ENCODE results near the gene NTM. TPM values are rescaled to one million over a fixed set of nuclear protein-coding genes. Genes with fewer than 3 reads are reported as not detected.

NTM gene
- total RNA-seq, 4 donors from 2014 or later: 1.4 to 5.7 TPM; not detected in 2

DNA sequence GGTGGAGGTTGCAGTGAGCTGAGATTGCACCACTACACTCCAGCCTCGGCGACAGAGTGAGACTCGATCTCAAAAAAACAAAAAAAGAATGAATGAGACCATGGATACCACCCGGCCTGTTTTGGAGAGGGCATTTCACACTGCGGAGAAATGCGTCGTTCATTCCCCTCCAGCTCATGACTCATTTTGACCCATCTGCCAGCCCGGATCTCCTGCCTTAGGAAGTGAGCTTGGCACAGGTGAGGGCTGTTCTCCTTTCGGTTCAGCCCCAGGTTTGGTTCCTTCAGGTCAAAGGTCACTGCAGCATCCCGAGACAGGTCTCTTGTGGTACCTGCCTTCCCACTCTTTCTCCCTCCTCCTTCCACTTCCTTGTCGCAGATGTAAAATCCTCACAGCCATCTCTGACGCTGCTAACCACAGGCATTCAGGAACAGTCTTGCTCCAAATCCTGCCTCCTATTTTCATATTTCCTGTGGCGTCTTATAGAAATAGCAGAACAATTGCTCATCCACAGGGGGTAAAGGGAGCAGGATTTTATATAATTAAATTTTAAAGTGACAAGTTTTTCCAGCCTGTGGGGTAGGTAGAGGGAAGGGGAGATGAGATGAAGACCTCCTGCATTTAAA is 517.9 kb downstream of the NTM start:
- DNase-seq: no peak
- intact Hi-C loops (cut with DNase I; ENCODE audit: low total_unique reads): no loop called here
- H3K9me3 ChIP-seq: no peaks in the 10 kb centered on the region
- no peak overlapping the region for H3K4me3 ChIP-seq
- H3K36me3 ChIP-seq: no peaks in the 10 kb centered on the region
- H3K27me3 ChIP-seq: no peaks in the 10 kb centered on the region
- no peak for TF ChIP-seq POLR2A (IDR thresholded peaks at IDR 0.05)
- H3K27ac ChIP-seq: no peak overlapping the region
- peaks cover 0 to 13% of the 10 kb centered on the region in 2 donors for H3K4me1 ChIP-seq

DNA sequence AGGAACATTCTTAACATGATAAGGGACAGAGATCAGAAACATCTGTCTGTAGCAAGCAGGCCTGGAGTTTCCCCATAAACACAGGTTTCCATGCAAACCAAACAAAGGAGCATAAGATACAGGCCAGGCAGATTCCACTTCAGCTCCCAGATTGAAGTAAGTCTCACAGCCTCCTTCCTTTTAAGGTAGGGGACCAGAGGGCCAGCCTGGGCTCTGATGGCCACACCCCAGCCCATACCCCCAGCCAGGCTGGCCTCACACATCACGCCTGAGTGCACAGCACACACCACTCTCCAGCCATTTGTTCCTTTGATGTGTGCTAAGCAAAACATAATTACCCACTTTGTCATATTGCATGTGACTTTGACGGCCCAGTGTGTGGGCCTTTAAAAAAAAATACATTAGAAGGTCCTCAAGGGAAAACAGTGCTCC is 518.7 kb downstream of the NTM start:
- Histone ChIP-seq H3K36me3 (no peaks in the 10 kb centered on the region), H3K27ac (no peak overlapping the region), H3K27me3 (no peaks in the 10 kb centered on the region), H3K4me1 (peaks cover 0 to 13% of the 10 kb centered on the region in 2 donors), H3K9me3 (no peaks in the 10 kb centered on the region), H3K4me3 (no peak overlapping the region)
- peak in 1 of 2 donors; percentile 28 for DNase-seq
- TF ChIP-seq, protein P1, sequence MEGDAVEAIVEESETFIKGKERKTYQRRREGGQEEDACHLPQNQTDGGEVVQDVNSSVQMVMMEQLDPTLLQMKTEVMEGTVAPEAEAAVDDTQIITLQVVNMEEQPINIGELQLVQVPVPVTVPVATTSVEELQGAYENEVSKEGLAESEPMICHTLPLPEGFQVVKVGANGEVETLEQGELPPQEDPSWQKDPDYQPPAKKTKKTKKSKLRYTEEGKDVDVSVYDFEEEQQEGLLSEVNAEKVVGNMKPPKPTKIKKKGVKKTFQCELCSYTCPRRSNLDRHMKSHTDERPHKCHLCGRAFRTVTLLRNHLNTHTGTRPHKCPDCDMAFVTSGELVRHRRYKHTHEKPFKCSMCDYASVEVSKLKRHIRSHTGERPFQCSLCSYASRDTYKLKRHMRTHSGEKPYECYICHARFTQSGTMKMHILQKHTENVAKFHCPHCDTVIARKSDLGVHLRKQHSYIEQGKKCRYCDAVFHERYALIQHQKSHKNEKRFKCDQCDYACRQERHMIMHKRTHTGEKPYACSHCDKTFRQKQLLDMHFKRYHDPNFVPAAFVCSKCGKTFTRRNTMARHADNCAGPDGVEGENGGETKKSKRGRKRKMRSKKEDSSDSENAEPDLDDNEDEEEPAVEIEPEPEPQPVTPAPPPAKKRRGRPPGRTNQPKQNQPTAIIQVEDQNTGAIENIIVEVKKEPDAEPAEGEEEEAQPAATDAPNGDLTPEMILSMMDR (IDR thresholded peaks at IDR 0.05): no peak
- no peak for TF ChIP-seq POLR2A (IDR thresholded peaks at IDR 0.05)
- intact Hi-C loops (cut with DNase I; ENCODE audit: low total_unique reads): no loop called here

DNA sequence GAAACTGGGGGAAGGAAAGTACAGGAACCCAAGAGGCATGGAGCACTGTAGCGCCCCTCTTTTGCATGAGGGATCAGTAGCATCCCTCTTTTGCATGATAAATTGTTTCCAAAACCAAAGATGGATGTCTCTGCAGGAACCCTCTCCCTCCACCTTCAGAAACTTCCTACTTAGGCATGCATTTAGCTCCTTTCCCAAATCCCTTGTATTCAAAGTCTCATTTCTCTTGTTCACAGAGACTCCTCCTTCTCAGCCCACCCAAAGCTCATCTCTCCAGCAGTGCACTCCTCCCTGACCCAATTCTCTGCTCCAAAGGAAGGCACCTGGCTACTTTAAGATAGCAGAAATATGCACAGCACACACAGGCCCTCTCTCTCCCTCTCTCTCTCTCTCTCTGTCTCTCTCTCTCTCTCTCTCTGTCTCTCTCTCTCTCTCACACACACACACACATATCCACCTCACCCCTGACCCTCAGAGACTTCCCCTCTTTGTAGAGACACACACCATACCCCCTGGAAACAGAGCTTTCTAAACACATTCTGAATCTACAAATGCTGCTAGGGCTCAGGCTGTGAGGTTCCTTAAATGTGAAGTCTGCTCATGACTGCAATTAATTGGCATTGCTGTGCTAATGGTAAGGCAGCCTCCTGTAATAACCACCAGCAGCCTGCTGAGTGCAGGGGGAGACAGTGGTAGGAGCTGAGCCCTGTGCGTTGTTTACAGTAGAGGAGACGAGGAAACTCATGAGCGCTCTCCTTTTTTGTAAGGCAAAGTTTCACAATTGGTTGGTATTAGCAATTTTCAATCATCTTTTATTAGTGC is 519.6 kb downstream of the NTM start:
- intact Hi-C loops (cut with DNase I; ENCODE audit: low total_unique reads): no loop called here
- H3K9me3 ChIP-seq: no peaks in the 10 kb centered on the region
- peaks cover 0 to 13% of the 10 kb centered on the region in 2 donors for H3K4me1 ChIP-seq
- H3K4me3 ChIP-seq: no peak overlapping the region
- H3K27me3 ChIP-seq: no peaks in the 10 kb centered on the region
- no peaks in the 10 kb centered on the region for H3K36me3 ChIP-seq
- no peak overlapping the region for H3K27ac ChIP-seq
- TF ChIP-seq, protein P1 (IDR thresholded peaks at IDR 0.05): no peak
- no peak for TF ChIP-seq POLR2A (IDR thresholded peaks at IDR 0.05)
- no peak for DNase-seq

DNA sequence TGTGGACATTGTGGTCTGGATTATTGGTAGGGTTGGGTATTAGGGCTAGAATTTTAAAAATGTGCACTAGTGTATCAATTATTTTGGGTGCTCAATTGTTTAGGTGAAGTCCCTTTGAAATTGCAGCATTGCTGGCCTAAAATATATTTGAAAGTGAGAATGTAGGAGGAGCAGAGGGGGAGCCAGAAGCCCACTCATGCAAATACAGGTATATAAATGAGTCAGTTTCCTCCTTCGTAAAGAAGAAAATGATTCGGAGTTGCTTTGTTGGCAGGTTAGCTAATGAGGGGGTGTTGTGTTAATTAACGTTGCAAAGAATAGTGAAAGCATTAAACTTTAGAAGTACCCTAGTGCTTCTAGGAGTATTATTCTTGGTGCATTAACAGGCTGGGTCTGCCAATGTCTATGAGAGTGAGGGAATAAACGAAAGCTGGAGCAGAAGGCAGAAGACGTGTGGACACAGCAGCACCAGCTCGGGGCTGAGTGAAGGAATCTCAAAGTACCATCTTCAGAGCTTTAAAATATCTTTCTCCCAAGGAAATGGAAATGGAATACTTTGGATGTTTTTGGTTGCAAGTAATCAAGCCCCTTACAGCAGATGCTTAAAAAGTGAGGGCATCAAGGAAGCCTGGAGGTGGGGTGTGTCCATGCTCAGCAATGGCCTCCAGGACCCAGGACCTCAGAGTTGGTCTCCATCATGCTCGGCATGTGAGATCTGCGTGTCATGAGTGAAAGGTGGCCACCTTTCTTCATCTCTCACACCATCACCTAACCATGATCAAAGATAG is 522.9 kb downstream of the NTM start:
- TF ChIP-seq POLR2A (IDR thresholded peaks at IDR 0.05): no peak
- TF ChIP-seq, protein P1 (IDR thresholded peaks at IDR 0.05): no peak
- intact Hi-C loops (cut with DNase I; ENCODE audit: low total_unique reads): no loop called here

DNA sequence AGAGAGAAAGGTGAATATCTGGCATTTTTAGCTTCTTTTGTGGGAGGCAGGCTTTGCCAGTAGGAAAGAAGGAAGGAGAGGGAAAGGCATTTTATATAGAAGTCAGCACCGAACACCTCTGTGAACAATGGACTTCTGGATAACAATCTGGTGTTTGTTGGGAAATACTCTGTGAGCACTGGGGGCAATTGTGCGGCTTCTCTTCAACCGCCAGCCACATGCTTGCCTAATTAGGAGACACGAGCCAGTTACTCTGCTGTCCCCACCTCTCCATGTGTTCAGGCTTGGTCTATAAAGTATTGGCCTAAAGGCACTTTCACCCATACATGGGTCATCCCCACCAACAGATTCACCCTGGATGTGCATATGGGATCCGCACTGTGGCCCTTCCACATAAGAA is 523.6 kb downstream of the NTM start:
- H3K36me3 ChIP-seq: no peaks in the 10 kb centered on the region
- DNase-seq: no peak
- H3K27me3 ChIP-seq: no peaks in the 10 kb centered on the region
- no peak overlapping the region for H3K27ac ChIP-seq
- H3K4me3 ChIP-seq: no peak overlapping the region
- TF ChIP-seq, protein P1 (IDR thresholded peaks at IDR 0.05): no peak
- no peak for TF ChIP-seq POLR2A (IDR thresholded peaks at IDR 0.05)
- no peaks in the 10 kb centered on the region for H3K9me3 ChIP-seq
- peaks cover 0 to 4% of the 10 kb centered on the region in 2 donors for H3K4me1 ChIP-seq
- intact Hi-C loops (cut with DNase I; ENCODE audit: low total_unique reads): no loop called here

More for the DNA sequence above, 522.9 kb downstream of the NTM start:
- no peaks in the 10 kb centered on the region for H3K27me3 ChIP-seq
- no peak overlapping the region for H3K4me3 ChIP-seq
- H3K4me1 ChIP-seq: peaks cover 0 to 11% of the 10 kb centered on the region in 2 donors
- no peak overlapping the region for H3K27ac ChIP-seq
- H3K36me3 ChIP-seq: no peaks in the 10 kb centered on the region
- H3K9me3 ChIP-seq: no peaks in the 10 kb centered on the region
- DNase-seq: no peak

Measured in uterus (tissue), 4 donors.